C4-2B (cell line): ENCODE results near the gene MPZL2.

Source experiments
- CTCF ChIP-seq: fragments of 450-650 bp; conservative IDR thresholded peaks from 2 replicates; pipeline ENCODE4 v1.5.1; 2017; ENCODE audit warnings: mild to moderate bottlenecking
- ZFX ChIP-seq: fragments of 450-650 bp; IDR thresholded peaks from 2 replicates; pipeline ENCODE4 v1.6.1; 2017

DNA sequence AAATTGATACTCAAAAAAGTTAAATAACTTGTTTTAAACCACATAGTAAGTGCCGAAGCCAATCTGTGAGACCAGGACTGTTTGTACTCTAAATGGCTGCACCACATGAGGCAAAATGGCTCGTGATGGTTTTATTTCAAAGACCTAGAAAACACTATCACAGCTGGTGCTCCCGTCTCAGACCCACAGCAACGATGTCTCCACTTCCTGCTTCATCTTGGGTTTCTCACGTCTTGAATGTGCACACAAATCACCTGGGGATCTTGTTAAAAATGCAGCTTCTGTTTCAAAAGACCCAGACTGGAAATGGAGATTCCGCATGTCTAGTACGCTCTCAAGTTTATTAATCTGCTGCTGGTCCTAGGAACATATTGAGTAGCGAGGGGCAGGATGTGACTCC lies 41.6 kb upstream of the MPZL2 start:
- TF ChIP-seq CTCF: no peak
- TF ChIP-seq ZFX: no peak
